GM13977 (cell line): ENCODE data around the gene PASK.
A peak's percentile ranks its signal among the peaks of the same experiment; 100 is the strongest.

ENCODE experiments used
- DNase-seq: peaks from one replicate; pipeline ENCODE4 v3.0.0; 2012; ENCODE audit warnings: low spot score
- in situ Hi-C: fragments of 300-500 bp; cut with MboI; formaldehyde crosslinking; loops from one replicate; pipeline ENCODE4 v1.12.0; 2022; ENCODE audit warnings: low sequenced_read_pairs, low pct_unique_long_range_greater_than_20kb, mixed read lengths, inconsistent platforms; ENCODE audit not compliant: unreplicated experiment
- TF ChIP-seq, protein P1 (sequence below): IDR thresholded peaks from 2 replicates; pipeline ENCODE4 v1.5.1; 2012; ENCODE audit warnings: mild to moderate bottlenecking, control low read depth; ENCODE audit not compliant: insufficient read depth; ENCODE audit errors: extremely low read depth, missing control alignments

Gene PASK

DNA sequence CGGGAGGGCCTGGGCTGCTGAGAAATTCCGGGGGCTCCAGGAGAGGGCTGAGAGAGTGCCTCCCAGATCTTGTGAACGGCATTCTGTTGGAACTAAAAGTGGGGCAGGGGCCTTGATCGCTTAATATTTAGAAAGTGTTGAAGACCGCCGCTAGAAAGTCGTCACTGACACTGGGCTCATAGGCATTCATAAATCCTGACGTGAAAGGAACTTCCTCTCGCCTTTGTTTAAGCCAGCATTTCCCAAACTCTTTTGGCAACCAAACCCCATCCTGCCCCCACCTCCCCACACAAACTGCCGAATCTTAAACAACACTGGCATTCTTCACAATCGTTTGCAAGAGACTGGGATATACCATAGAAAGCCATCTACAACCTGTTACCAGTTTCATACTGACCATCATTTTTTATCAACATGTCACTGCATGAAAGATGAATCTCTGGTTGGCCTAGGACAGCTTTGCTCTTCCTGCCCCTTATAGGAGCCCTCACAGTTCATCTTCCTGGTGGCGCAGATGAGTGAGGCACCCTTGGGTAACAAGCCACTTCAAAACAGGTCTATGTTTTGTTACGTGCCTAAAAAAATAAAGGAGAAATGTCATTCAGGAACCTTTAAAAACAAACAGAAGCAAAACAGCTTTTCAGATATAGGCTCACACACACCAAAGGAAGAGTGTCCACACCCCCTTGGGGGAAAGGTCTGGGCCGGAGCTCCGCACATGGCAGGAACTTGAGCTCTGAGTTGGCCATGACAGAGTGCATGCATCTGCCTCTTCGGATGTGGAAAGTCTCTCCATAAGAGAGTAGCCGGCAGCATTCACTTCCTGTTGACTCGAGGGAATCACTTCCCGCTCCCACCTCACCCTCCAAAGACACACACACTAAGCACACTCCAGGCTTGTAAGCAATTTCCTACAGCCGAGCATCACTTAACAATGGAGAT, 60.2 kb downstream of the PASK start:
- in situ Hi-C loops: no loop called here
- TF ChIP-seq, protein P1, sequence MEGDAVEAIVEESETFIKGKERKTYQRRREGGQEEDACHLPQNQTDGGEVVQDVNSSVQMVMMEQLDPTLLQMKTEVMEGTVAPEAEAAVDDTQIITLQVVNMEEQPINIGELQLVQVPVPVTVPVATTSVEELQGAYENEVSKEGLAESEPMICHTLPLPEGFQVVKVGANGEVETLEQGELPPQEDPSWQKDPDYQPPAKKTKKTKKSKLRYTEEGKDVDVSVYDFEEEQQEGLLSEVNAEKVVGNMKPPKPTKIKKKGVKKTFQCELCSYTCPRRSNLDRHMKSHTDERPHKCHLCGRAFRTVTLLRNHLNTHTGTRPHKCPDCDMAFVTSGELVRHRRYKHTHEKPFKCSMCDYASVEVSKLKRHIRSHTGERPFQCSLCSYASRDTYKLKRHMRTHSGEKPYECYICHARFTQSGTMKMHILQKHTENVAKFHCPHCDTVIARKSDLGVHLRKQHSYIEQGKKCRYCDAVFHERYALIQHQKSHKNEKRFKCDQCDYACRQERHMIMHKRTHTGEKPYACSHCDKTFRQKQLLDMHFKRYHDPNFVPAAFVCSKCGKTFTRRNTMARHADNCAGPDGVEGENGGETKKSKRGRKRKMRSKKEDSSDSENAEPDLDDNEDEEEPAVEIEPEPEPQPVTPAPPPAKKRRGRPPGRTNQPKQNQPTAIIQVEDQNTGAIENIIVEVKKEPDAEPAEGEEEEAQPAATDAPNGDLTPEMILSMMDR: no peak
- DNase-seq: no peak

DNA sequence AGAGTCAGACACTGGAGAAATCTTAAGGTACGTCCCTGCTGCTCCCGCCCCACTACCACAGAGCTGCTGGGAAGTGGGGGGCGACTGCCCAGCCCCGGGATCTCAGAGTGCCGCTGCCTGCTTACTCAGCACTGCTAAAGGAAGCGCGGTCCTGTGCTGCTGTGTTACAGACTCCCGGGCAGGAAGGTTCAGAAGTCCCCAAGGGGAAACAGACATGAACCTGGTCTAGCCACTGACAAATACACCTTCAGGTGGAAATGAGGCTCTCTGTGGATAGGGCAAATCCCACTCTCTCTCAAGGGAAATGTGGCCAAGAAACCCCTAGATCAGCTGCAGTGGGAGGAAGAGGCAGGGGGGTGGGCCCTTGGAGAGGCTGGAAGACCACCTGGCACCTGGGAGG, 60.9 kb downstream of the PASK start:
- TF ChIP-seq, protein P1: no peak
- in situ Hi-C loops: no loop called here
- no peak for DNase-seq

DNA sequence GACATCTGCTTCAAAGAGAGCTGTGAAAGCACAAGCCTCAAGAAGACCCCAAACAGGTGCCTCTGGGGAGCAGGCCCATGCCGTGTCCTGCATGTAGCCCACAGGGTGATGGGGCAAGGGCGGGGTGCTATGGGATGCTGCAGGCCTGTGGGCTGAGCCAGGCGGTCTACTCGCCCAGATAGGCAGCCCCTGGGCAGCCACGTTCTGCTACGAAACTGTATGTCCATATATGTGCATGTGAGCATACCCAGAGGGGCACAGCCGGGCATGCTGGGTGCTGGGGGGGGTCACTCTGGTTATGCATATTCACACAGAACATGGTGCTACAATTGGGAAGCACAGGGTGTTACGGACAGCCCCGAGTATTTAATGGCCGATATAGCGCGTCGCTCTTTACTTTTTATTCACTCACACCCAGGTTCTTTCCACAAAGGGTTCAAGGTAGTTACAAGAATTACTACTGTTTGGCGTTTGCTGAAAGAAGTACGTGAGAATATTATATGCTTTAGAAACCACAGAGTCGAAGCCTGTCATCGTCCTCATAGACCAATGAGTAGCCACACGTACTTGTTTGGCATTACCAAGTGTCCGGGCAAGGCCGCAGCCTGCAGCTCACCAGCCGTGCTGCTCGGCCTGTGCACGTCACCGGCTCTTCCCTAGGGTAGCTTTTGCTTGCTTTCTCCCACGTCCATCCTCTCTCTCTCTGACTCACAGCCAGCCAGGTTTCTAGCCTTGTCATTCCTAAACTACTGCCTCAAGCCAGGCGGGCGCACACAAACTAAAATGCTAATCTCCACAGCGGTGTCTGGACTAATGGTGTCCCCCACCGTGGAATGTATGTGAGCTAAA, 61.6 kb downstream of the PASK start:
- DNase-seq: peak; percentile 63
- TF ChIP-seq, protein P1: no peak
- in situ Hi-C loops: no loop called here

DNA sequence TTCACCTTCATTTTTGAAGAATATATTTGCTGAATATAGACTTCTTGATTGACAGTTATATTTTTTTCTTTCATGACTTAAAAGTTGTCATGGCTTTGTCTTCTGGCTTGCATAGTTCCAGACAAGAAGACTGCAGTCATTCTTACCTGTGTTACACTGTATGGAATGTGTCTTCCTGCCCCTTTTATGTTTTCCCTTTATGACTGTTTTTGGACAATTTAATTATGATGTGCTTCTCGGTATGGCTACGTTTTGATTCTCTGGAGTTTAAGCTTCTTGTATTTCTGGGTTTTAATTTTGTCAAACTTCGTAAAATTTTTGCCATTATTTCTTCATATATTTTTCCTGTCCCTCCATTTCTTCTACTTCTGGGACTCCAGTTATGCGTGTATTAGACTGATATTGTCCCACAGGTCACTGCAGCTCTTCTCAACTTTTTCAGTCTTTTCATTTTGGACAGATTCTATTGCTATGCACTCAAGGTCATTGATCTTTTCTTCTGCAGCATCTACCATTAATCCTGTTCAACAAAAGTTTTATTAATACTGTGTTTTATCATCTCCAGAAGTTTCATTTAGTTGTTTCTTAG, 64.3 kb downstream of the PASK start:
- DNase-seq: no peak
- in situ Hi-C loops: no loop called here
- TF ChIP-seq, protein P1: no peak

DNA sequence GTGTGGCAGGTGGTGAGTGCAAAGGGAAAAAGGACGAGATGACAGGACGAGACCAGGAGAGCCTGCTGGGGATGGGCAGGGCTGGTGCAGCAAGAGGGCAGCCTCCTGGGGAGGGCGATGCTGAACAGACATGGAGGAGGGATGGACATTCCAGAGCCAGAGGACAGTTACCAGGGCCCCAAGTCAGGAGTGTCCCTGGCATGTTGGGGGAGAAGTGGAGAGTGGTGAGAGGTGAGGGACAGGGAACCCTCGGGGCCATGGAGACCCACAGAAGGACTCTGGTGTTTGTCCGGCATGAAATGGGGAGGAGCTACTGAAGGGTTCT, 66.2 kb downstream of the PASK start:
- DNase-seq: no peak
- TF ChIP-seq, protein P1: no peak
- in situ Hi-C loops: no loop called here

DNA sequence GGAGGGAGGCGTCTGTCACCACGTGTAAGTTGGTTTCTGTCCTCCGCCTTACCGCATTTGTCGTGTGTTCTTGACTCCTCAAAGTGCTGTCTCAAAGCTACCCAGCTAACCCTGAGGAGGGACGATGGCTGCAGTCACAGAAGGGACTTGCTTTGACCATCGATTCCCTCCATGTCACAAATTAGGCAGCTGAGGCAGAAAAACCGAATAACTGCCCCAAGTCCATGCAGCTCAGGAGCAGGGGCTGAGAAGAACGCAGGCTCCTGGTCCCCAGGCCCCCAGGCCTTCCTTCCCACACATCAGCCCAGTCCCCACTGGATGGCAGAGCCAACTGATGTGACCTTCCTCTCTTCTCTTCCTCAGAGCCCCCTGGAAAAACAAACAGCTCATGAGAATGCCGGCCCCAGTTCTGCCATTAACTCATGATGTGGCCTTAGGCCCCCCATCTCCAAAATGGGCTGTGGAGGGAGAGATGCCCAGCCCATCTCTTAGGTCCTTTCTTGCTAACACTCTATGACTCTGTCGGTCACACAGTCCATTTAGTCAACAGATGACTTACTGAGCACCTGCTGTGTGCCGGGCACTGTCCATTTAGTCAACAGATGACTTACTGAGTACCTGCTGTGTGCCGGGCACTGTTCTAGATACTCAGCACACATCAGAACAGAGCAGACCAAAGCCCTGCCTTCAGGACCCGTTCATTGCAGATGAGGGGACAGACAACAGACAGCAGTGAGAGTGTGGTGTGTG, 66.8 kb downstream of the PASK start:
- in situ Hi-C loops: no loop called here
- no peak for DNase-seq
- TF ChIP-seq, protein P1: no peak
